GM12878 (cell line): ENCODE results near the gene TSSC4.

Experiments
- ATF3 ChIP-seq: IDR thresholded peaks from 2 replicates; pipeline ENCODE4 v1.6.1; 2011; ENCODE audit warnings: low read depth, mild to moderate bottlenecking, low read length, moderate library complexity, borderline replicate concordance; ENCODE audit errors: extremely low read depth
- CBX3 ChIP-seq: fragments of 200-600 bp; sonication (generic); IDR thresholded peaks from 2 replicates; pipeline ENCODE4 v1.6.1; 2016; ENCODE audit warnings: low read depth, borderline replicate concordance
- CTCF ChIP-seq, 3 experiments: IDR thresholded peaks in 2 of 3; conservative IDR thresholded peaks in 1 of 3; 2 replicates each; pipeline ENCODE4 v1.5.1; 2011; ENCODE audit warnings: low read depth in 3 of 3, low read length in 3 of 3, mild to moderate bottlenecking in 3 of 3, control low read depth in 2 of 3, moderate library complexity in 2 of 3, inconsistent platforms in 1 of 3, mixed read lengths in 1 of 3; ENCODE audit not compliant: control insufficient read depth in 2 of 3, insufficient read depth in 1 of 3; ENCODE audit errors: extremely low read depth in 1 of 3
- KDM1A ChIP-seq: fragments of 200-600 bp; sonication (generic); IDR thresholded peaks from 2 replicates; pipeline ENCODE4 v1.6.1; 2016; ENCODE audit warnings: borderline replicate concordance
- KLF5 ChIP-seq: fragments of 450-650 bp; IDR thresholded peaks from 2 replicates; pipeline ENCODE4 v1.6.1; 2014; ENCODE audit warnings: mild to moderate bottlenecking; ENCODE audit not compliant: partially characterized antibody
- POLR2A ChIP-seq: IDR thresholded peaks from 2 replicates; pipeline ENCODE4 v1.6.1; 2011; ENCODE audit warnings: low read depth, mild to moderate bottlenecking, low read length
- RAD21 ChIP-seq: IDR thresholded peaks from 2 replicates; pipeline ENCODE4 v1.6.1; 2011; ENCODE audit warnings: mild to moderate bottlenecking, low read depth, low read length, moderate library complexity; ENCODE audit not compliant: insufficient read depth
- SMAD5 ChIP-seq: IDR thresholded peaks from 2 replicates; pipeline ENCODE4 v1.6.1; 2016; ENCODE audit warnings: antibody characterized with exemption, low read depth
- ZNF274 ChIP-seq: IDR thresholded peaks from one replicate; pipeline ENCODE4 v1.8.0; 2011; ENCODE audit not compliant: insufficient read length, insufficient read depth

GRCh38 chr11:2441171-2441570 is 40.6 kb downstream of the TSSC4 start:
- TF ChIP-seq CTCF (IDR thresholded peaks at IDR 0.05 in 2 of 3, conservative IDR thresholded peaks at IDR 0.05 in 1 of 3; ENCODE audit: control insufficient read depth in 2 of 3, extremely low read depth in 1 of 3, insufficient read depth in 1 of 3, low read depth in 3 of 3, low read length in 3 of 3) = no peak
- no peak for TF ChIP-seq KLF5
- TF ChIP-seq ZNF274 = no peak
- no peak for TF ChIP-seq POLR2A
- TF ChIP-seq KDM1A = no peak
- no peak for TF ChIP-seq CBX3
- no peak for TF ChIP-seq SMAD5
- TF ChIP-seq RAD21 = no peak
- TF ChIP-seq ATF3 = no peak
